RWPE2 (cell line): ENCODE results near the gene RDH13.
"Not testable (repeated sequence)": the region's sequence is repeated elsewhere in the genome, so short reads cannot be mapped to it uniquely, and the experiment has no call there.

Source experiments
- ATAC-seq: fragments of 200-7000 bp; cut with Tn5 transposase; 3 replicates; pipeline ENCODE4 v1.9.1; 2021; ENCODE audit warnings: low read depth
- DNase-seq: peaks from one replicate; pipeline ENCODE4 v3.0.0-alpha.2; 2020; ENCODE audit warnings: low spot score
- H3K27ac ChIP-seq: fragments of 450-650 bp; 2 replicates; pipeline ENCODE4 v1.5.1; 2017; ENCODE audit warnings: mild to moderate bottlenecking; ENCODE audit not compliant: poor library complexity, severe bottlenecking
- H3K27me3 ChIP-seq: fragments of 250-450 bp; sonication (Bioruptor Pico); 2 replicates; pipeline ENCODE4 v1.5.1; 2021; ENCODE audit warnings: mild to moderate bottlenecking, moderate library complexity; ENCODE audit not compliant: insufficient read depth, poor library complexity, severe bottlenecking
- H3K36me3 ChIP-seq: fragments of 250-450 bp; sonication (Bioruptor Pico); 2 replicates; pipeline ENCODE4 v1.5.1; 2020; ENCODE audit warnings: low read depth, mild to moderate bottlenecking, moderate library complexity
- H3K4me1 ChIP-seq: fragments of 250-450 bp; sonication (Bioruptor Pico); 2 replicates; pipeline ENCODE4 v1.5.1; 2021; ENCODE audit warnings: mild to moderate bottlenecking, moderate library complexity; ENCODE audit not compliant: insufficient read depth, poor library complexity, severe bottlenecking
- H3K4me3 ChIP-seq: fragments of 250-450 bp; sonication (Bioruptor Pico); 2 replicates; pipeline ENCODE4 v1.5.1; 2021; ENCODE audit warnings: mild to moderate bottlenecking, moderate library complexity; ENCODE audit not compliant: severe bottlenecking
- H3K9me3 ChIP-seq: fragments of 250-450 bp; sonication (Bioruptor Pico); 2 replicates; pipeline ENCODE4 v1.5.1; 2021; ENCODE audit warnings: mild to moderate bottlenecking, moderate library complexity; ENCODE audit not compliant: severe bottlenecking
- TF ChIP-seq, protein P1 (sequence below): fragments of 450-650 bp; IDR thresholded peaks from one replicate; pipeline ENCODE4 v1.5.1; 2017; ENCODE audit warnings: mild to moderate bottlenecking, moderate library complexity; ENCODE audit not compliant: poor library complexity, severe bottlenecking

RDH13 gene

DNA sequence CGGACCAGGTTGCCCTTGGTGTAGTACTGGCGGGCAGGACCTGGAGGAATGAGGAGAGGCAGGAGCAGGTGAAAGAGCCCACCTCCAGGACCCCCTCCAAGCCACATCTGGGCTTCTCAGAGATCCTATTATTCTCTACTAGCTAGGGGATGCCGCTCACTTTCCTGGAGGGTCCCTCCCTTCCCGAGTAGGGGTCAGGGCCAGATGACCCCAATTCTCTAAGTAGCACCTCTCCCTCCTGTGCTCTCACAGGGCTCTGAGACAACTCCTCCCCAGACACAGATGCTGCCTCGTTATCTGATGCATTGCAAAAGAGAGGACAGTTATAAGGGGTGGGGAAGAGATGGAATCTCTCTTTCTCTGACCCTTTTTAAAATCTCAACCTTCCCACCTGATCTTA is 47.8 kb downstream of the RDH13 start:
- DNase-seq = no peak
- Histone ChIP-seq H3K27ac (no peak overlapping the region), H3K27me3 (no peaks in the 10 kb centered on the region), H3K36me3 (no peaks in the 10 kb centered on the region), H3K4me1 (no peaks in the 10 kb centered on the region), H3K9me3 (no peaks in the 10 kb centered on the region), H3K4me3 (no peak overlapping the region)
- no peak for ATAC-seq
- TF ChIP-seq, protein P1, sequence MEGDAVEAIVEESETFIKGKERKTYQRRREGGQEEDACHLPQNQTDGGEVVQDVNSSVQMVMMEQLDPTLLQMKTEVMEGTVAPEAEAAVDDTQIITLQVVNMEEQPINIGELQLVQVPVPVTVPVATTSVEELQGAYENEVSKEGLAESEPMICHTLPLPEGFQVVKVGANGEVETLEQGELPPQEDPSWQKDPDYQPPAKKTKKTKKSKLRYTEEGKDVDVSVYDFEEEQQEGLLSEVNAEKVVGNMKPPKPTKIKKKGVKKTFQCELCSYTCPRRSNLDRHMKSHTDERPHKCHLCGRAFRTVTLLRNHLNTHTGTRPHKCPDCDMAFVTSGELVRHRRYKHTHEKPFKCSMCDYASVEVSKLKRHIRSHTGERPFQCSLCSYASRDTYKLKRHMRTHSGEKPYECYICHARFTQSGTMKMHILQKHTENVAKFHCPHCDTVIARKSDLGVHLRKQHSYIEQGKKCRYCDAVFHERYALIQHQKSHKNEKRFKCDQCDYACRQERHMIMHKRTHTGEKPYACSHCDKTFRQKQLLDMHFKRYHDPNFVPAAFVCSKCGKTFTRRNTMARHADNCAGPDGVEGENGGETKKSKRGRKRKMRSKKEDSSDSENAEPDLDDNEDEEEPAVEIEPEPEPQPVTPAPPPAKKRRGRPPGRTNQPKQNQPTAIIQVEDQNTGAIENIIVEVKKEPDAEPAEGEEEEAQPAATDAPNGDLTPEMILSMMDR = no peak

DNA sequence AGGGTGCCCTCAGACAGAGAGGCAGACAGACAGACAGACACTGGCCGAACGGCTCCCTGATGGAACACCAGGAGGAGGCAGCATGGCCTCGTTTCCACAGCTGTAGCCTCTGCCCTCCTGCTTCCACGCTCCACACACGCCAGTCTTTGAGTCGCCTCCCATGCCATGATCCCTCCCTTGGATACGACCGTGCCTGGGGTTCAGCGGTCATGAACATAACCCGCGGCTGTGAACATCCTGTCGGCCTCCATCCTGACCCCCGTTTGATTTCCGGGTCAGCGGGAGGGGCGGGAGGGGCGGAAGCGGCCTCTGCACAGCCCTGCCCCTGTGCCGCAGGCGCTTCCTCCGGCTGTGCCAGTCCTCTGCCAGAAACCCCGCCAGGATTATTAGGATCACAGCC is 48.2 kb downstream of the RDH13 start:
- TF ChIP-seq, protein P1 = no peak
- ATAC-seq = no peak

DNA sequence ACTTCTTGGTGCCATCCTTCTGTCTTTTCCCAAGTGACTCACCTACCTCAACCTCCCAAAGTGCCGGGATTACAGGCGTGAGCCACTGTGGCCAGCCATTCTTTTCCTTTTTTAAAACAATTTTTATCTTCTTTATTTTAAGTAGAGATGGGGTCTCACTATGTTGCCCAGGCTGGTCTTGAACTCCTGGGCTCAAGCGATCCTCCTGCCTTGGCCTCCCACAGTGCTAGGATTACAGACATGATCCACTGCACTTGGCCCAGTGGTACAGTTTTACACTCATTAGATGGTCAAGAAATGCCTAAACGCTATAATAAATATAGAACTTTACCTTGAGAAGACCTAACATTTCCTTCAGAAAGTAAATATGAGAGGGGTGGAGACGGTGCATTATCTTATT is 49.4 kb downstream of the RDH13 start:
- TF ChIP-seq, protein P1 = no peak
- H3K4me1 ChIP-seq = no peaks in the 10 kb centered on the region
- no peaks in the 10 kb centered on the region for H3K36me3 ChIP-seq
- no peak for ATAC-seq
- H3K27me3 ChIP-seq = no peaks in the 10 kb centered on the region
- no peak overlapping the region for H3K27ac ChIP-seq
- H3K9me3 ChIP-seq = no peaks in the 10 kb centered on the region
- DNase-seq = no peak
- H3K4me3 ChIP-seq = no peak overlapping the region

More for the DNA sequence above, 48.2 kb downstream of the RDH13 start:
- no peaks in the 10 kb centered on the region for H3K36me3 ChIP-seq
- H3K4me1 ChIP-seq = no peaks in the 10 kb centered on the region
- no peak for DNase-seq
- no peaks in the 10 kb centered on the region for H3K9me3 ChIP-seq
- H3K27me3 ChIP-seq = no peaks in the 10 kb centered on the region
- H3K4me3 ChIP-seq = no peak overlapping the region
- H3K27ac ChIP-seq = no peak overlapping the region

DNA sequence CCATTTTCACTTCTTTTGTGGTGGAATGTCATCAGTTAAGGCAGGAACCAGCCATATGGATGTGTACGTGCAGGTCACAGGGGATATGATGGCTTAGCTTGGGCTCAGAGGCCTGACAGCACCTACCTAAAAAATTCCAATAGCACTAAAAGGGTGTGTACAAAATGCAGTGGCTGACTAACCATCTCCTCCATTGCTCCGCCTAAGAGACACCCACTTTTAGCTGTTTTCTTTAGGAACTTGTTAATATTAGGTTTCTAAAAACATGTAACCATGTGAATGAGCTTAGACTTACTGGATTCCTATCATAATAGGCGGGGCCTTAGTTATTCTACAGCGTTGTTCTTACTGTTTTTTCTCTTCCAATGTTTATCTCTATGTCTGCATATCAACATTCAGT is 50.6 kb downstream of the RDH13 start:
- Histone ChIP-seq H3K27ac (no peak overlapping the region), H3K27me3 (no peaks in the 10 kb centered on the region), H3K4me1 (no peaks in the 10 kb centered on the region), H3K4me3 (no peak overlapping the region), H3K36me3 (no peaks in the 10 kb centered on the region), H3K9me3 (no peaks in the 10 kb centered on the region)
- TF ChIP-seq, protein P1 = no peak
- ATAC-seq (no peak; the same call in 2 of the 3 replicates), DNase-seq (no peak)

DNA sequence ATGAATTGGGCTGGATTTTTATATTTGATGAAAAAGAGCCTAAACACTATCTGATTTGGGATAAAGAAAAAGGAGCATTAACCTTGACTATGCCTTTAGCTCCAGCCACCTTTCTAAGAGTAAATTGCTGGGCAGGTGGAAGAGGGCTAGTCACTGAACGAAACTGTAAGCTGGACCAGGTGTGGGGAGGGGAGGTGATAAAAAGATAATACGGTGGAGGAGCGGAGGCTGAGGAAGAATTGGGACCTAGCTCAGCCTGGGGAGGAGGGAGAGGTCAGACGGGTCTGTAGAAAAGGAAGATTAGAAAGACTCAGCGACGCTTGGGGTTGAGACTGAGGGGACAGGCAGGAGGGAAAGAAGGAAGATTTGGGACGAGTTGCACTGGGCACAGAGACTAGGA is 52.4 kb downstream of the RDH13 start:
- ATAC-seq, H3K4me1 ChIP-seq, DNase-seq, H3K36me3 ChIP-seq, H3K4me3 ChIP-seq, H3K27ac ChIP-seq, H3K9me3 ChIP-seq, H3K27me3 ChIP-seq: not testable (repeated sequence)

DNA sequence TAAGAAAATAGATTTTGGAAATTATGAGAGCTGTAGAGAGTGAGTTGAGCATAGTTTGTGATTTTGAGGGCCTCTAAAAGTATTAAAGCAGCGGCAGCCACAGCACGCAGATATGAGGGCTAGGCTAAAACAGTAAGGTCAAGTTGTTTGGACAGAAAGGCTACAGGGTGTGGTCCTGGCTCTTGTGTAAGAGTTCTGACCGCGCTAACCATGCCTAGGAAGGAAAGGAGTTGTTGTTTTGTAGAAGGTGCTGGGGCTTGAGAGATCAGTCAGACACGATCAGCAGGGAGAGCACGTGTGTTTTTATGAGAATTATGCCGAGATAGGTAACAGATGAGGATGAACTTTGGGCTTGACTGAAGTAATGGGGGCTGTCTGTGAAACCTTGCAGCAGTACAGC is 54.2 kb downstream of the RDH13 start:
- DNase-seq, H3K27me3 ChIP-seq, H3K27ac ChIP-seq, H3K4me3 ChIP-seq, H3K9me3 ChIP-seq, H3K36me3 ChIP-seq, H3K4me1 ChIP-seq, ATAC-seq: not testable (repeated sequence)

DNA sequence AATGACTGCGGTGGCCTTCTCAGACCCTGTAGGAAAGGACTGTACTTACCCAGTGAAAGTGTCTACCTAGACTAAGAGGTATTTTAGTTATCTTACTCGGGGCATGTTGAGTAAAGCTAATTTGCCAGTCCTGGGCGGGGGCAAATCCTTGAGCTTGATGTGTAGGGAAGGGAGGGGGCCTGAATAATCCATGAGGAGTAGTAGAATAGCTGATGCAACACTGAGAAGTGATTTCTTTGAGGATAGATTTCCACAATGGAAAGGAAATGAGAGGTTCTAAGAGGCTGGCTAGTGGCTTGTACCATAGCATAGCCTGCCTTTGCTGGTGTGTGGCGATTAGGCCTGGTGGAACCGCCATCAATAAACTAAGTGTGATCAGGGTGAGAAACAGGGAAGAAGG is 54.8 kb downstream of the RDH13 start:
- not testable (repeated sequence) for ATAC-seq, H3K4me3 ChIP-seq, DNase-seq, H3K36me3 ChIP-seq, H3K27ac ChIP-seq, H3K4me1 ChIP-seq, H3K9me3 ChIP-seq, H3K27me3 ChIP-seq

DNA sequence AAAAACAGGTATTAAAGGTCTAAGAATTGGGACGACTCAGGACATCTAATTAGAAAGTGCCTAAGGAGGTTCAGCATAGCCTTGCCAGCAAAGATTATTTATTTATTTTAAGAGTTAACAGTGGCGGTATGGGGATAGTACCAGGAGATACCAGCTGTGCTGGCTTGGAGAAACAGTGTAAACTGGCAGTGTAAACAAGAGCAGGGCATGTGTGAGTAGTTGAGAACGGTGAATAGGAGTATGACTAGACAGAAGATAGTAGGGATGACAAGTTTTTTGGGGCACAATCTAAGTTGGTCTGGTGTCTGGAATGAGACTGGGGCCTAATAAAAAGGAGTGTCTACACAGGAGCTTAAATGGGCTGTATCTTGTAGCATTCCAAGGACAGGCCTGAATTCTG is 55.4 kb downstream of the RDH13 start:
- not testable (repeated sequence) for DNase-seq, ATAC-seq, H3K27me3 ChIP-seq, H3K4me3 ChIP-seq, H3K9me3 ChIP-seq, H3K4me1 ChIP-seq, H3K36me3 ChIP-seq, H3K27ac ChIP-seq

DNA sequence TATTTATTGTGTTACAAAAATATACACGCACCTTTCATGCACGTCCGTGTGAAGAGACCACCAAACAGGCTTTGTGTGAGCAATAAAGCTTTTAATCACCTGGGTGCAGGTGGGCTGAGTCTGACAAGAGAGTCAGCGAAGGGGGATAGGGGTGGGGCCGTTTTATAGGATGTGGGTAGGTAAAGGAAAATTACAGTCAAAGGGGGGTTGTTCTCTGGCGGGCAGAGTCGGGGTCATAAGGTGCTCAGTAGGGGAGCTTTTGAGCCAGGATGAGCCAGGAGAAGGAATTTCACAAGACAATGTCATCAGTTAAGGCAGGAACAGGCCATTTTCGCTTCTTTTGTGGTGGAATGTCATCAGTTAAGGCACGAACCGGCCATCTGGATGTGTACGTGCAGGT is 56.2 kb downstream of the RDH13 start:
- H3K4me3 ChIP-seq = peak overlapping the region; percentile 29
- DNase-seq, H3K27me3 ChIP-seq, H3K4me1 ChIP-seq, H3K36me3 ChIP-seq, ATAC-seq, H3K9me3 ChIP-seq: not testable (repeated sequence)
- H3K27ac ChIP-seq = peak overlapping the region; percentile 60
